Epidermal melanocyte (primary cell): ENCODE results near the gene PPM1L.

Experiments
- DNase-seq: peaks from one replicate; pipeline ENCODE4 v3.0.0; 2011; ENCODE audit warnings: low spot score; ENCODE audit not compliant: insufficient read length

Gene PPM1L

GRCh38 chr3:160763073-160763472 is 7.0 kb downstream of the PPM1L start:
- DNase-seq: no peak

DNA sequence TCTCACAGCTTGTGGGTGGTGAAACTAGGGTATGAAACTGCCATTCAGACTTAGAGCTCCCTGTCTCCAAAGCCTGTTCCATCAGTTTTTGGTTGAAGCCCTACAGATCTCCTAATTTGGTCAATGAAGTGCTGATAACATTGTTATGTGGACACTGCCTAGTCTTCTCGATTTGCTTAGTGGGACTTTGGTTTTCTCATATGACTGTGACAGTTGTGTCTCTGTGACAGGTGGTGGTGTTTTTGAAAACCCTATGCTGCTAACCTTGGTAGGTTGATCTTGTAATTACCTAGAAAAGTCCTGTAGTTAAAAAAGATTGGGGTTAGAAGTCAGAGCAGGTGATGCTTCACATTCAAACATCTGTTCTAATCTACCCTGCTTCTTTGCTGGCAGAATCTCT is 9.2 kb downstream of the PPM1L start:
- DNase-seq: no peak

DNA sequence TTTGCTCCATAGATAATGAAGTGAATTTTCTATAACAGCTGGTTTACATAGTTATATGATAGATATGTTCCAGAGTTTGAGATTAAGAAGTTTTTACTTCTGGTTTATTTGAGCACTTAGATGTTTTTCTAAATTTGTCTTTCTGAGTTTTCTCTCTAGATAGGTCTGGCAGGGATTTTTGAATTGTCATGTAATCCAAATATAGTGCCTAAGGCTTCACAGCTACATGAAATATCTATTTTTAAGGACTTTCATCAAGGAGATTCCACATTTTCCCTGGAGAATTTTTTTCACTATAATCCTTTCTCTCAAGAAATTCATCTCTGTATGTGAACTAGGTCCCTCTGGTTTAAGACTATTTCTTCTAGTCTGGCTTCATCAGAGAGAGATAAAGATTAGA is 12.0 kb downstream of the PPM1L start:
- DNase-seq: no peak

DNA sequence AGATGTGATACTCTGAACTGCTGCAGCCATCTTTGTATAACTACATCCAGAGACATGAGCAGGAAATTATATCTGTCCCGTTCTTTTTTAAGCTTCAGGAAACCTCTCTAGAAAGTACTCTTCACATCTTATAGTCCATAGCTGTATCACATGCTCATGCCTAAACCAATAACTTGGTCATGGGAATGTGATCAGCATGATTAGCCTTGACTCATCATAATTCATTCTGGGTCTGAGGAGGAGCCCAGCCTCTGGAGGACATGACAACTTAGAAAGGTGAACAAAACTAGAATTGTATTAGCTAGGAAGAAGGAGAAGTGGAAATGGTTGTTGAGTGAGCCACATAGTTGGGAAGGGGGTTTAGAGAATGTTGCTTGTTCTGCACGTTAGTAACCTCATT is 12.9 kb downstream of the PPM1L start:
- DNase-seq: no peak

DNA sequence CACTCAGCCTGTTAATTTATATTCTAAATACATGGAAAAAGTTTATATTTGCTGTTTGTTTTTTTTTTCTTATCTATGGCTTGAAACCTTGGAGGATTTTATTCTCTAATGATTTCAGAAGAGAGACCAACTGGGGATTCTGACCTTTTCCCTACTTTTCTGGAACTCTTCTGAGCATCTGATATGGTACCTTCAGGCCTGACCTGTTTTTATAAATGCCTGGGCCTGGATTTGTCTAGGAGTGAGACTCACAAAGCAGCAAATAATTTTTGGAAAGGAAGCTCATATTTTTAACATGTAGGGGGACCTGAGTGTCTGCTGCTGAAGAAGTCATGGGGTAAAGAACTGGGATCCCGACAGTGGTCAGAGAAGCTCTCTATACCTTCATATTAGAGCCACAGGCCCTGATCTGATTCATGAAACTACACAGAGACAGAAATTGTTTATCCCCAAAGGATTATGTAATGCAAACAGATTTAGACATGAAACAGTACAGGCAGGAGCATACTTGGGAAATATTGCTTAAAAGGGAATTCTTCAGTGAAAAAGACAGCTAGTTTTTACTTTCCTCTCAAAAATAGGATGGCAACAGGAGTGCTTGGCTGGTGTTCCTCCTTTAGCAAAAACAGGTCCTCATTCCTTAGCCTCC is 15.9 kb downstream of the PPM1L start:
- DNase-seq: no peak

DNA sequence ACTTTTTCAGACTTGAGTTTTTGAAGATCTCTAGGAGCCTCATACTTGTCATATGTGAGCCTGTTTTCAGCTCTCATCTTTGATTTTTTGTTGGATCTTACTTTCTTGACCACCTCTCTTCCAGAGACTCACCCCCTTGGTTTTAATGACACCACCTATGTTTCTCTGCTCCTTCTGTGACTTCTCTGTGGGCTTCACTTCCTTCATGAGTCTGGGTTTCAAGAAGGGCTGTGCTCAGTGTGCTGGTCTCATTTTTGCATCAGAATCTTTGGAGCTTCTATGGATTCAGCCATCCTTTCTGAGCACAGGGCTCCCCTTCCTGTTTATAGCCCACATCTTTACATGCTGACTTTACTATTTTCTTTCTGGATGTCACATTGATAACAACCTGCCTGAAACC is 17.7 kb downstream of the PPM1L start:
- DNase-seq: no peak

DNA sequence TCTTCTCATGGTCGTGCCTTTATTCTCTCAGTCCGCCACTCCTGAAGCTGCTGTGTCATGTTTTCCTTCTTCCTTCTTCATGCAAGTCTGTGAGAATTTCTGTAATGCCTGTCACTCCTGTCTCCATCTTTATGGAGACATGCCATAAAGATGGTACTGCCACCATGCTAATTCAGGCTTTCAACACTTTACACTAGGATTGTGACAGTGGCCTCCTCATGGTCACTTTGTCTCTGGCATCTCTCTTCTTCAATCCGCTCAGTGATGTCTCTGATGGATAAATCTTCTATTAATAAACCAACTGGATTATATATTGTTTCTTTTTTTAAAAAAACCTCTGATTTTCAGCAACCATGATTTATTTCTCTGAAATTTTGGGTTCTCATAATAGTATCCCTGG is 18.1 kb downstream of the PPM1L start:
- DNase-seq: no peak

DNA sequence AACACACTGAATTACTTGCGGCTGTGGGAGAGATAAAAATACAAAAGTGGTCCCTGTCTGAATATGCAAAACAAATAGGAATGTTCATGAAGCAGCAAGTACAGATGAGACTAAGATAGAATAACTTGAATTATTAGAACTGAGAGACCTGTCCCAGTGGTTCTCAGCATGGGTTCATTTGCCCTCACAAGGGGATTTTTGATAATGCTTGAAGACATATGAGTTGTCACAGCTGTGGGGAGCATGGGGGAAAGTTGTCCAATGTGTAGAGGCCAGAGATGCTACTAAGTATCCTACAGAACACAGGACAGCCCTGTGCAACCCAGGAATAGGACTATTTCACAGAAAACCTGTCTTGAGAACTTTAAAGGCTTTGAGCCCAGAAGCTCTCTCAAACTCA is 22.4 kb downstream of the PPM1L start:
- no peak for DNase-seq

- DNase-seq: no peak
Observed at GRCh38 chr3:160779040-160779439, 23.0 kb downstream of the PPM1L start.

GRCh38 chr3:160780245-160780644 is 24.2 kb downstream of the PPM1L start:
- no peak for DNase-seq

DNA sequence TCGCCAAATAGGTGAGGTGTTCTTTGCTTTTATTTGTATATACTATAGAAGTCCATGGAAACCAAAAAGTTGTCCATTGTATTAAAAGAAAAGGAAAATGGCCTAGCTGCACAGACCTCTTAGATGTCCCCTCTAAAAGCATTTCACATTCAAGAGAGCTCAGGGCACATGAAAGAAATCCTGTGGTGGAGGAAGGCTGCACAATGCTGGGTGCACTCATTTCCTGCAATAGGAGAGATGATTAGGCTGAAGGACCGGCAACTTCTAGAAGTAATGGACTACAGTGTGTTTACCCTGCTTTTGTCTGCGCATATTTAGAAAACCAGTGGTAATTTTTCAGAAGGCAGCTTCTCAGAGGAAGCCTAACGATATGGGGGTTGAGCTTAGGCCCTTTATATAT is 25.4 kb downstream of the PPM1L start:
- no peak for DNase-seq

GRCh38 chr3:160781863-160782262 is 25.8 kb downstream of the PPM1L start:
- DNase-seq: no peak

GRCh38 chr3:160784853-160785252 is 28.8 kb downstream of the PPM1L start:
- DNase-seq: no peak

DNA sequence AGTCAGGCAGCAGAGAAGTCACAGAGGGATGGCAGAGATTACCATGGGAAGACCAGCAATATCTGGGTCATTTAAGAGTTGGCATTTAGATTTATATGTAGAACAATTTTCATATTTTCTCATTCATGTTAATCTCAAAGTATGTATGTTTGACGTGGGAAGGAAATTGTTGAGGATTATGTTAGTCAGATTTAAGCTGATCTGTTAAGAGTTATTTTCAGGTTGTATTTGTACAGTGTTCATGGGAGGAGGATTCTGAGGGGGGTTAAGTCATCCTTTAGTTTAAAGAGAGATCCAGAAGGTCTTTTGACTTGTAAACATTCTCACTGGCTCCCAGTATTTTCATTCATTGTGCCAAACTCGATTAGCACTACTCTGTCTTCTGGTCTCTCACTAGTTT is 34.7 kb downstream of the PPM1L start:
- no peak for DNase-seq

- DNase-seq: no peak
Observed at GRCh38 chr3:160792540-160792939, 36.5 kb downstream of the PPM1L start.

DNA sequence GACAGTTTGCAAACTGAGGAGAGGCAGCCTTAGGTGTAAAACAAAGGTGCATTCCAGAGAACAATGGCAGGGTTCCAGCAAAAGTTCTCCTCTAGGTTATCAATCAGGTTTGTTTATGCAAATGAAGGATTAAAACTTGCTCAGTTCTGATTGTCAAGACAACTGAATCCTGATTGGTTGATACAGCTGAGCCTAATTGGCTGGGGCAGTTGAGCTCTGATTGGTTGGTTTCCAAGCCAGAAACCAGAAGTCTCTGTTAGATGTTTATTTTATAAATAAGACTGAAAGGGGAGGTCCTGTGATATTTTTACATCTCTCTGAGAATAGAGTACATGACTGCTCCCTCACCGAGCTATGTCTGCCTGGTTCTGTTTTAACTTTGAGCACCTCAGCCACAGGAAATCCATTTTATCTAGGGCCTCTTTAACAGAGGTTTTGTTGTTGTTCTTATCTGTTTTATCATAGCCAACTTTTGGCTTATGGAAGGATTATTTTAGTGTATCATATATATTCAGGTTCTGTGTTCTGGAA is 37.8 kb downstream of the PPM1L start:
- no peak for DNase-seq

- no peak for DNase-seq
Observed at GRCh38 chr3:160796089-160796812, 40.2 kb downstream of the PPM1L start.

- no peak for DNase-seq
Observed at GRCh38 chr3:160796813-160797164, 40.8 kb downstream of the PPM1L start.

GRCh38 chr3:160797356-160797755 is 41.3 kb downstream of the PPM1L start:
- DNase-seq: no peak

DNA sequence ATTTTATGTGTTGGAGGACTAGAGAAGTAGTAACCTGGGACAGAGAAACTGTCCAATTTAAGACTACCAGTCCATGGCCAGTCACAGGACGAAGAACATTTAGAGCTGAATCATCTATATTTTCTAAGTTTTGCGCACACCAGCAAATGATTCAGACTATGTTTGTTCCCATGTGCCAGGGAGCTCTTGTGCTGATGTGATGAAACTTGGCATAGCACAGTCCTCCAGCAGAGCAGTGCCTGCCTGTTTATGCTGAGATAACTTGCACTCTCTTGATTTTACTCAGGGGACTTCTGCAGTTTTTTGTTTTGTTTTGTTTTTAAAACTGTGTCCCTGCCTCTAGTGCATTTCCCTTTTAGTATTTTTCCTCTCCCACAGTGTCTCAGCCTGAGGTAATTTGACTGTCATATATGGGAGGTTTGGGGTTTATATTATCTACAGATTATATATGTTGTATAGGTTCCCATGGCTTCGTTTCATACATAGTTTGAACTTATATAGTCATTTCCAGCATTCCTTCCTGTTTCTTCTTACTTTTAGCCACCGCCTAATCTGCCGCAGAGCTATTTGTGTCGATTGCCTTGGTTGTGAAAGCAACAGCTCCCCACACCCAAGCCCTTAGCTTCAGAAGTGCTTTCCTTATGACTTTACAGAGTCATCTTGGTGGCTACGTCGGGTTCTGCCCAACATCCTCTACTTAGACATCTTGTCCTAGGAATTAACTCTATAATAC is 45.5 kb downstream of the PPM1L start:
- no peak for DNase-seq

- DNase-seq: no peak
Observed at GRCh38 chr3:160804762-160805161, 48.7 kb downstream of the PPM1L start.

DNA sequence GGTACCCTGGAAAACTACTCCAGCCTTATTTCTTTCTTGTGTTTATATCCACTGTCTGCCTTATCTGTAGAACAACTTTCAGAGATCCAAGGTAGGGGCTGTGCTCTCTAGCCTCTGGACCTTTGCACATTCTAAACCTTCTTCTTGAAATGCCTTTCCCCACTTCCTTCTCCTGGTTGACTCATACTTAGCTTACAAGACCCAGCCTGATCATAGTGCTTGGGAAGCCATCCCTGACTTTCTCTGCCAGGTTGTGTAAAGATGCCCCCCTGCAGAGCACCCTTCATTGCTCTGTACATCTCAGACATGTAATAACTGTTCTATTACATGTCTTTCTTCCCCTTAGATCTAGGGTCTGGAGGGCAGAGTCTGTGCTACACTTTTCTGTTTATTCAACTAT is 50.1 kb downstream of the PPM1L start:
- no peak for DNase-seq
